NCI-H1048 (cell line): ENCODE data around the gene DNAJB6.

Source experiments
- DNase-seq: peaks from one replicate; lab custom pipeline; 2025; lab: John Stamatoyannopoulos, UW

The DNAJB6 gene

GRCh38 chr7:157409753-157410727 lies 73.2 kb downstream of the DNAJB6 start:
- DNase-seq, result no peak

- no peak for DNase-seq
These were observed 74.2 kb downstream of the DNAJB6 start for GRCh38 chr7:157410831-157411556.

- no peak for DNase-seq
These were observed 74.8 kb downstream of the DNAJB6 start for GRCh38 chr7:157411580-157411979.

GRCh38 chr7:157412021-157412443 lies 75.2 kb downstream of the DNAJB6 start:
- DNase-seq, result no peak

- no peak for DNase-seq
These were observed 75.8 kb downstream of the DNAJB6 start for GRCh38 chr7:157412491-157413180.

- no peak for DNase-seq
These were observed 77.3 kb downstream of the DNAJB6 start for GRCh38 chr7:157413881-157414701.

GRCh38 chr7:157414702-157415096 lies 77.9 kb downstream of the DNAJB6 start:
- DNase-seq, result no peak

GRCh38 chr7:157415486-157415885 lies 78.7 kb downstream of the DNAJB6 start:
- DNase-seq, result no peak

- no peak for DNase-seq
These were observed 79.2 kb downstream of the DNAJB6 start for GRCh38 chr7:157416011-157416410.

GRCh38 chr7:157418204-157419034 lies 81.6 kb downstream of the DNAJB6 start:
- no peak for DNase-seq

- DNase-seq, result no peak
These were observed 82.2 kb downstream of the DNAJB6 start for GRCh38 chr7:157419035-157419293.

GRCh38 chr7:157422279-157422678 lies 85.5 kb downstream of the DNAJB6 start:
- DNase-seq, result no peak

GRCh38 chr7:157423348-157423747 lies 86.5 kb downstream of the DNAJB6 start:
- DNase-seq, result no peak

GRCh38 chr7:157423886-157424565 lies 87.2 kb downstream of the DNAJB6 start:
- DNase-seq, result no peak

- no peak for DNase-seq
These were observed 88.4 kb downstream of the DNAJB6 start for GRCh38 chr7:157425137-157425731.

GRCh38 chr7:157425761-157426160 lies 89.0 kb downstream of the DNAJB6 start:
- no peak for DNase-seq

- DNase-seq, result no peak
These were observed 89.9 kb downstream of the DNAJB6 start for GRCh38 chr7:157426463-157427301.

GRCh38 chr7:157427811-157428553 lies 91.2 kb downstream of the DNAJB6 start:
- DNase-seq, result no peak
